Measurements from ENCODE around the gene FRY. TPM values are rescaled to one million over a fixed set of nuclear protein-coding genes. Genes with fewer than 3 reads are reported as not detected.

Gene FRY
- total and polyA plus RNA-seq, 9 of the 15 experiments (the other 6 are each of a cell fraction or from before 2014, with no cell fraction given), result 0.03 to 0.31 (median 0.11) TPM; not detected in 3

GRCh38 chr13:32121316-32121715 lies 89.7 kb downstream of the FRY start:
- ChIA-PET CTCF (ENCODE audit: low intra/inter-chr PET ratio) (no interaction called here), POLR2A (no interaction called here)
- intact Hi-C loops (cut with micrococcal nuclease), result no loop called here
- 3% methylated on average over 3 of the region's 3 CpGs for WGBS (ENCODE audit: insufficient coverage, low coverage, missing lambda C conversion rate)
- Histone ChIP-seq H3K4me2 (ENCODE audit: insufficient read depth, low read length) (no peak overlapping the region), H3K27ac (ENCODE audit: extremely low read depth, low read depth, low read length) (no peak overlapping the region), H3K9me1 (ENCODE audit: control insufficient read depth, insufficient read depth, low read length) (no peaks in the 10 kb centered on the region), H3K9ac (ENCODE audit: insufficient read depth in 1 of 2, low read depth in 2 of 2, low read length in 2 of 2) (no peak overlapping the region), H3K36me3 (ENCODE audit: control insufficient read depth, insufficient read depth, low read length) (no peaks in the 10 kb centered on the region), H3K27me3 (ENCODE audit: control insufficient read depth in 2 of 2, insufficient read depth in 2 of 2, low read length in 2 of 2) (peaks cover 0 to 6% of the 10 kb centered on the region in 2 experiments; a peak in 2 of 5 replicates), H3K9me3 (replicated peaks; ENCODE audit: control insufficient read depth, insufficient read depth, low read depth, low read length) (0 out of 2 replicates have a peak, but pooled peaks cover 2% of the 10 kb centered on the region), H3K4me3 (no peak overlapping the region), H4K20me1 (replicated peaks; ENCODE audit: control insufficient read depth, insufficient read depth, low read length) (no peaks in the 10 kb centered on the region), H3K4me1 (replicated peaks in 1 of 2; ENCODE audit: control insufficient read depth in 2 of 2, insufficient read depth in 2 of 2, low read length in 2 of 2) (no peaks in the 10 kb centered on the region), H2AFZ (ENCODE audit: low read depth, low read length) (no peak overlapping the region), H3K79me2 (ENCODE audit: control insufficient read depth, insufficient read depth, low read length) (no peaks in the 10 kb centered on the region)
- DNase-seq (ENCODE audit: extremely low read depth in 1 of 4, low spot score in 3 of 4) (no peak), ATAC-seq (no peak), FAIRE-seq (no peak)
- no TSS peak for BruUV-seq (replicated peaks)
- in situ Hi-C loops (cut with MboI), result no loop called here
- TF ChIP-seq JUND (IDR thresholded peaks at IDR 0.05; ENCODE audit: borderline replicate concordance, low read depth, low read length), result no peak
- TF ChIP-seq JUND (tag; IDR thresholded peaks at IDR 0.05; ENCODE audit: borderline replicate concordance, low read depth, low read length), result no peak
- TF ChIP-seq ZNF511 (CRISPR knock-in tag; IDR thresholded peaks at IDR 0.05), result no peak
- TF ChIP-seq ZNF318 (IDR thresholded peaks at IDR 0.05; ENCODE audit: borderline replicate concordance in 1 of 2, low read depth in 1 of 2), result no peak
- no peak for TF ChIP-seq ZNF592 (IDR thresholded peaks at IDR 0.05)
- TF ChIP-seq RFX7 (CRISPR knock-in tag; IDR thresholded peaks at IDR 0.05), result no peak

Data from K562 (cell line).